Fibroblast of upper back skin (primary cell): ENCODE results near the gene HIVEP3.

ENCODE experiments used
- DNase-seq: peaks from one replicate; pipeline ENCODE4 v3.0.0-alpha.2; 2013

Gene HIVEP3

DNA sequence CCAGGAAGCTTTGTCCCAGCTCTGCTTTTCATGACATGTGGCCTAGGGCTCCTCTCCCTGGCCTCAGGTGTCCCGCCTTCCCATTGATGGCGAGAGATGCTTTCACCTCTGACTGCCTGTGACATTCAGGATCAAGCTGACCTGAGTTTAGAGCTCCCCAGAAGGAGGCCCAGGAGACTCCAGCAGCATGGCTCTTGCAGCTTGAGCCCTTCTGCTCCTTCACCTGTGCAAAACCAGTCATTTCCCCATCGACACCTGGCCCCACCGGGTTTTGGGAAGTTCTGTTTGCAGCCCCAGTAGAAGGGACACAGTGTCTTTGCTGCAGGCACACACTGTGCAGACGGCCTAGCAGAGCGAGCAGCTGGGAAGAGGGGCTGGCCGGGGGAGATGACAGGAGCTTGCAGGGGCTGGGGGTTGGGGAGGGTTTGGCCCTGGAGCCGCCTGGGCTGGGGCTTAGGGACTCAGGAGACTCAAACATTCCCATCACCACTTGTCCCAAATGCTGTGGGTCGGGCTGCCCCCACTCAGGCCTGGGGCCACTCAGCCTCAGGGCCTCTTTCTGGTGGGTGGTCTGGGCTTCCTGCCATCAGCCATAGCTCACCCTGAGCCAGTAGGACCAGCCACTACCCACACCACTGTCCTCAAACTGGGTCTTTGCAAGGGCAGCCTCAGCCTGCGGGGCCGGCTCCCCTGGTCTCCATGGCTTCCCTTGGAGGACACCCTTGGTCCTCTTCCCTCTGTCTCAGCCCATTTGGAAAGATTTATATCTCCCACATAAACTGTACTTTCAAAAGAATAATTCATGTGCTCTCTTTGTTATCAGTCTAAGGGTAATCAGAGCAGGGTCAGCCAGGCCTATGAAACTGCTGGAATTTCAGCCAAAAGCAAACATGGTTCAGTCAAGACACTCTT is 430.4 kb downstream of the HIVEP3 start:
- no peak for DNase-seq

DNA sequence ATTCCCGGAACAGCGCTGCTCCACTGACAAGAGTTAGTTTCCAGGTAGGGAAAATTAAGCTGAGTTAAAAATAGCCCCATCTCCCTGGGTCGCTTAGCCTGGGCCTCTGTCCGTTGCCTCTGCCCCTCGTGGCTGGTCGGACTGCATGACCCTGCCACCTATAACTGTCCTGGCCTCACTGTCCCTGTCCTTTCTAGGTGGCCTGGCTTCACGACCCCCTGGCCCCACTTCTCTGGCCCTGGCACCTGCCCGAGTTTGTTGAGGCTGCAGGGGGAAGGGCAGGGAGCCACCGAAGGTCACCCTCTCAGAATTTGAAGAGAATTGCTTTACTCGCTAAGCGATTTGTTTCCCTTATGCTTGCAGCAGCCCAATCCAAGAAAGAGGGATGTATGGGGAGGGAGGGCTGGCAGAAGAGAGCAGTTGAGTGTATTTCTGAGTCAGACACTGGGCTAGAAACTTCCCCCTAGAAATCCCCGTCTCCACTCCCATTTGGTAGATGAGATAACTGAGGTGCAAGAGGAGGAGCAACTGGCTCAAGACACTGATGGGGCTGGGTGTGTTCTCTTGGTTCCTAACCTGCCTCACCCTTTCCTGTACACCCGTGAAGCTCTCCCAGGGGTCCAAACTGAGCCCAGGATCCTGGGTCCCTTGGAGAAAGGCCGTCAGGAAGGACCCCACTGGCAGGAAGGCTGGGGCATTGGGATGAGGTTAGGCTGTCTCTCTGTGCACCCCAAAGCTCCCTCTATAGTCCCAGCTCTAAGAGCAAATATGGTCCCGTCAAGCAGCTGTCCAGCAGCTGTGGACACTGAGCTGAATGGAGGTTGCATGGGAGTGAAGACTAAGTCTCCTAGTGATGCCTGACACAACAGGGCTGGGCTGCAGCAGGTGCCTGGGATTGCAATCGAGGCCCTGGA is 431.3 kb downstream of the HIVEP3 start:
- DNase-seq, result peak; percentile 56

DNA sequence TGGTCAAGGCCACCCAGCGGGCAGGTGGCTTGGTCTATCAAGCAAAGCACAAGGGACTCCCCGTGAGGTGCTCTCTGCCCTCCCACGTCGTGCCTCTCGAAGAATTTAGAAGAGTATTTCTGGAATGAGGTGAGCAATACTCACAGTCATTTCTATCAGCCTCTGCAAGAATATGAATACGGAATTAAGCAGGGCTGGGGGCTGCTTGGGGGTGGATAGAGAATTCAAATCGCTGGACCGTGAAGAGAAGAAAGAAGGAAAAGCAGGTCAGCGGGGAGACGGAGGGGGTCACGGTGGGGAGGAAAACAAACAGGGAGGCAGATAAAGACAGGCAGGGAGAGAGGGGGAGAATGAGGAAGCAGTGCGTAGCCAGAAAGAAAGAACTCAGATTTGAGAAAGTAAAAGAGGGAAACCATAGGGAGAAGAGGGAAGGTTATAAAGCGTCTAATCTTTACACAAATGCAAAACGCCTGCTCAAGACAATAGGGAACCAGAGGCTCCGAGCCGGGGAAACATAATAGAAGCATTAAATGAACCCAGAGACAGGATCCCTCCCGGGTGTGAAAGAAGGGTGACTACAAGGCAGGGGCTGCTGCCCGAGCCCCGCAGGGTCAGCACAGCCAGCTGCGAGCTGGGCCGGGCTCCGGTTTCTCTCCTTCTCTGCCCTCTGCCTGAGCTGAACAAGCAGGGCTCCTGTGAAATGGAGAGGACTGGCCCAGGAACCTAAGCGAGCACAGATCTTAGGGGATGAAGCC is 432.2 kb downstream of the HIVEP3 start:
- peak; percentile 91 for DNase-seq

DNA sequence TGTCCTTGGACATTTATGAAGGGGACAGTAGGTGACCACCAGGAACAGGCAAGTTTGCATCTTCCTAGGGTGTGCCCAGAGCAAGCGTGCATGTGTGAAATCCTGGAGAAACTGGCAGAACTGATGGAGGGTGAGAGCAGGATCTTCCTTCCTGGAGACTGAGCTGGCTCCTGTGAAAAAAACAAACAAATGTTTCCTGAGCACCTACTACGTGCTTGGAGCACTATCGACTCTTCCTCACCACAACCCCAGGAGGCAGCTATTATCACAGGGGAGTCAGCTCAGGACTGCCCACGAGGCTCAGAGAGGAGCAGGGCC is 432.7 kb downstream of the HIVEP3 start:
- DNase-seq, result no peak

DNA sequence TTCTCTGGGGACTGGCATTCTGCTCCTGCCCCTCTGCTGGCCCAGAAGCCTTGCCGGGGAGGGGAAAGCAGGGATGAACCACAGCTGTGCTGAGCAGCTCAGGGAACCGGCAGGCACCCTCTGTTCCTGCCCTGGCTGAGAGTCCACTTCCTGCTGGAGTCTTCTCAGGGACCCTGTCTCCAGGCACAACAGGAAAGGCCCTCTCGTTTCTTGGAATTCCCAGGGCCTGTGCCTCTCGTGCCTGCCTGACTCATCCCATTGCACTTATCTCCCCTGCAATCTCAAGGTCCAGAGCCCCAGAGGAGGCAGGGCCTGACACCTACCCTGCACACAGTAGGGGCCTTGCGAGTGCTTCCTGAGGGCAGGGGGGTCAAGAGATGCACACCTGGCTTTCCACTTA is 433.1 kb downstream of the HIVEP3 start:
- peak; percentile 79 for DNase-seq

DNA sequence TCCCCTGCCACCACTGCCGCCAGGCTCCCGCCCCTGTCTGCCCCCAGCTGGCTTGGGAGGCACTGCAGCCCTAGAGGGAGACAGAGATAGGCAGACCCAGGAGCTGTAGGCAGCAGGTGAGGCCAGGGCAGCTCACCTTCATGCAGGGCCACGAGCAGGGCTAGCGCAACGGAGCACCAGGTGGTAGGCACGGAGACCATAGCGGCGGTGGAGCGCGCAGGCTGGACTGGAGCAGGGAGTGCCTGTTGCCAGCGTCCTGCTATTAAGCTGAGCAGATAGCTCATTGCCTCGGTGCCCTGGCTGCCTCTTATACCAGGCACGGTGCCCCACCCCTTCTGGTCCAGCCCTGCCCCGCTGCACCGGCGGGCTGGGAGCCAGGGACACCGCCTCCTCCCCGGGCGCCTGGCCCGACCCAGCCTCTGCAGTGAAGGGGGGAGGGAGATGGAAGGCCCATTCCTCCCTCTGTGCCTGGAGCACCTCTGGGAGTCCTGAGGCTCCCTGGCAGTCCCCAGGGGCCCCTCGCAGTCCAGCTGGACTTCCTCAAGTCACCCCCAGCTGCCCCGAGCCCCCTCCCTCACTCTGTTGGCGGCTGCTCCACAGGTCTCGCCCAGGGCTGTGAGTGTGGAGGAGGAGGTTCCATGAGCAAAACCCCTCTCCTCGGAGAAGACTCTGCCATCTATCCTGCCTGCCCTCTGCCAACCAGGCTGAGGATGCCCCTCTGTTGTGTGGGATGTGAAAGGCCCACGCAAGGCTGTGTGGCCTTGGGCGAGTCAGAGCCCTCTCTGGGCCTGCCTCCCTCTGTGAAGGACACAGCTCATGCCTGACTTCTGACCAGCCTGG is 434.1 kb downstream of the HIVEP3 start, which contains the start of gene EDN2:
TSS of gene EDN2 (minus strand) at position 282 of the 840 bp plus-strand sequence. CDS start at position 200, 82 bp downstream.
- no peak for DNase-seq

DNA sequence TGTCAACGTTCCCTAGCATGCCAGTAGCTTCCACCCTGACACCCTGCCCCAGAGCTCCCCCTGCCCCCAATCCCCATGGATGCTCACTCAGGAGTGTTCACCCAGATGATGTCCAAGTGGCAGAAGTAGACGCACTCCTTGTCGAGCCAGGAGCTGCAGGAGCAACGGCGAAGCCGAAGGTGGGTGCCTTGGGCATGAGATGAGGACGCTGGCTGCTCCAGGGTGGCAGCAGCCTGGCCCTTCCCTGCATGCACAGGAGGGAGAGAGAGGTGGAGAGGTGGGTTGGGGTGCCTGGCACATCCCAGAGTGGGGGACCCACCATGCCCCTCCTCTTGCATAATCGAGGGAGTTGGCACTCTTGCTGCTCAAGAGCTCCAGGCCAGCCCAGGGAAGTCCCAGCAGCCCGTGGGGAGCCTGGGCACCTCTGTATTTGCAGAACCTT is 434.7 kb downstream of the HIVEP3 start:
- no peak for DNase-seq

DNA sequence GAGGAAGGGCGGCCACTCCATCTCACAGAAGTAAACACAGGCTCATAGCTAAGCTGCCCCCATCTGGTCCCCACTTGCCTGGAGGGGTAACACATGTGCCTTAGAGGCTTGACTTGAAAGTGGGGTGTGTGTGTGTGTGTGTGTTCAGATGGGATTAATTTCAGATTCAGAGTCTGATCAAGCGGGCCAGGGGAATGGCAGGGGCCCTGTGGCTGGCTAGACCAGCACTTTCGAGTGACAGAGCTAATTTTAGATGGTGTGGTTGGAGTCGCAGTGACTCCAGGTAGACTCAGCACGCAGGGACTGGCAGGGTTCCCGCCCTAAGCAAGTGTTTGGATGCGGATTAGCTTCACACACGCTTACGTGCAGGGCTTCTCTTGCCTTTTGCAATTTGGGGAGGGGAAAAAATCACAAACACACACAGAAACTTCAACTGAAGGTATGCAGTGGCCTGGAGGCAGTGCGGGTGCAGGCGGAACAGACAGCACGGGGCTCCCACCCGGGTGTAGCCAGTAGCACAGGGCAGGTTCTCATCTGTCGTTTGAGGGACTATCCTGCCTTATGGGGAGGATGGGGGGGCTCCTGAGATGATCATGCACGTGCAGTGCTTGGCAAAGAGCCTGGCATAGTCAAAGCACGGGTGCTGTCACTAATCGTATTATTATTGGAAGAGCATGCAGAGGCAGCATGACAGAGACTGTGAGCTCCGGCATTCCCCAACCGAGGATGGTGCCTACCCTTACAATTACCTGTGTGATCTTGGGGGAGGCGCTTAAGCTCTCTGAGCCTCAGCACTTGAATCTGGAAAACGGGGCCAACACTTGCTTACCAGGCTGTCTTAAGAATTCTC is 435.5 kb downstream of the HIVEP3 start:
- DNase-seq, result no peak

DNA sequence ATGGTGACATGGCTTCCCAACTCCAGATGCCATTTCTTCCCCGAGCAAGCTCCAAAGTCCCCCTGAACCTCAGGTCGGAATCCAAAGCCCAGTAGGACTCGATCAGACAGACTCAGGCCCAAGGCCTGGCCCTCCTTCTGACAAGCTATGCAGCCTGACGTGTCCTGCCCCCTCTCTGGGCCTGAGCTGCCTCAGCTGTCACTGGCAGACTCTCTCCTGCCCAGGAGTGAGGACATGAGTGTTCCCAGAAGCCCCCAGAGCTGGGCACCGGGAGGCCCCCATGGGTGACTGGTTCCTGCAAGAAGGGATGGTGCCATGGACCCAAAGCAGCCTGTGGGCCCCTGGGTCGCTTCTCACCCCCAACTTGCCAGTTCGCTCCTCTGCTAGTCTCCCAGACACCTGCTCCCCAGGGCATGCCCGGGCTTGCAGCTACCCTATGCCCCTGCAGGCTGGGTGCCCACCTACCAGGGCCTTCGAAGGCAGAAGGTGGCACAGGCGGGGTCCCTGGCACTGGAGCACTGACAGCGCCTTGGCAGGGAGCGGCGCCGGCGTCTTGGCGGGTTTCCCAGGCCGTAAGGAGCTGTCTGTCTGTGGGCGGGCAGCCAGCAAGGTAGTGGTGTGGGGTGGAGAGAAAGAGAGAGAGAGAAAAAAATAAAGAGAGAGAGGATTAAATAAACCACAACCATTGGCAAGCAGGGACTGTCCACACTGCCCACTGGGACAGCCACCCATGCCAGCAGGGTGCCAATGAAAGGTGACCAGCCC is 436.5 kb downstream of the HIVEP3 start:
- DNase-seq, result no peak

DNA sequence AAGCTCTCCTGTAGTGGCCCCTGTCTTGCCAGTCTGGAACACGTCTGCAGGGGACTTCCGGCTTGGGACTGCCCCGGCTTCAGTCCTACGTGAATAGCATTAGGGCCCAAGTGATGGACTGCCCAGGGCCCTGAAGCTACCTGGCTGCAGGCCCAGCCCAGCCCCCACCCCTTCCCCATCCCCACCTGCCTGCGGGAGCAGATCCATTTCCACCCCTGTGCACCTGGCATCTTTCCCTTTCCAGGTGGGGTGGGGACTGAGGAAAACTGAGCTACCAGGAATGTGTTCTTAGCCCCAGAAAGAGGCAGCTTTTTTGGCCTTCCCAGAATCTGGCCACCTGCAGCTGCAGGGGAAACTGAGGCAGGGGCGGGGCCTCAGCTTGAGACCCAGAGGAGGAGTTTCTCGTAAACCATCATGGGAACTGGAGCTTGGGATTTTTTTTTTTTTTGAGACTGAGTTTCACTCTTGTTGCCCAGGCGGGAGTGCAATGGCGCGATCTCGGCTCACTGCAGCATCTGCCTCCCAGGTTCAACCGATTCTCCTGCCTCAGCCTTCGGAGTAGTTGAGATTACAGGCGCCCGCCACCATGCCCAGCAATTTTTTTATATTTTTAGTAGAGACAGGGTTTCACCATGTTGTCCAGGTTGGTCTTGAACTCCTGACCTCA is 437.5 kb downstream of the HIVEP3 start:
- no peak for DNase-seq

DNA sequence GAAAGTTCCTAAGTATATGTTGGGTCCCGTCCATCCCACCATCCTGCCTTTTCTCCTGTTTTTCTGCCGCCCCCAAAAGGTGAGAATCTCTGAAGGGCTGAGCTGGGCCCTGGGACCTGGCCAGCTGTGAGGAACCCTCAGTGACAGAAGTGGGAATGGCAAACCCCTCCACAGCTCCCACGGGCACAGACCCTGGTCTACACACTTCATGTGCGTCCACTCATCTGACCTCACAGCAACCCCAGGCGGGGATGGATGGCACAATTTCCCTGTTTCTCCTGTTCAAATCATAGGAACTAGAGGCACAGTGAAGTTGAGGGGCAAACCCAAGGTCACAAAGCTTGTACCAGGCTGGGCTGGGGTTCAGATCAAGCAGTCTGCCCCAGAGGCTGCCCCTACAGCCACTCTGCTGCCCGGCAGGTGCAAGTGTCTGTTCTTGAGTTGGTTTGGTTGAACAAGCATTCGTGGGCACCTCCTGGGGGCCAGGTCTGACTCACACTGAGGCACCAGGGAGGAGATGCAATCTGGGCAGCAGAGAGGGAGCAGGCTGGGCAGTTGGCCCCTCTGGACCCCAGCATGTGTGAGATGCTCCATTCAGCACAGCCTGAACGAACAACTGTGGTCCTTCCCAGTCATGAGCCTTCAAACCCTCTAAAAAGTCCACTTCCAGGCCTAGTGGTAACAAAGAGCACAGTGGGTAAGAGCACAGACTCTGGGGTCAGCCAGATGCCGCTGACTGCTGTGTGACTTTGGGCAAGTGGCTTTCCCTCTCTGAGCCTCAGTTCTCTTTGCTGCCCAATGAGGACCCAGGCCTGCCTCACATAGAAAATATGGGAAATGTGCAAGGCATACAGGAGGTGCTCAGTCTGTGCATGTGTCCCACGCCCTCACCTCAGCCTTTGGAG is 438.3 kb downstream of the HIVEP3 start:
- DNase-seq, result no peak

DNA sequence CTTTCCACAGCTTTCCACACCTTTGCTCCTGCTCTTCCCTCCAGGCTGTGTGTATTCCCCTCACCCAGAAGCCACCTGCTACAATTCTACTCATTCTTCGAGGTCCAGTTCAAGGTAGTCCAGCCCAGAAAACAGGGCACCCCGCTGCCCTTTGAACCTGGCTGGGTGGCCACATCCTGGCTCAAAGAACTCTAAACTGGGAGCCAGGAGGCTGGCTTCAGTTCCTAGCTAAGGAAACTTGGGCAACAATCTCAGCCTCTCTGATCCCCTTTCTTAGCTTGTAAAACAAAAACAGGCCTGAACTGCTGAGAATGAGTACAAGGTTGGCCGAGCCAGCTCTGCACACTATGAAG is 438.9 kb downstream of the HIVEP3 start:
- DNase-seq, result no peak

DNA sequence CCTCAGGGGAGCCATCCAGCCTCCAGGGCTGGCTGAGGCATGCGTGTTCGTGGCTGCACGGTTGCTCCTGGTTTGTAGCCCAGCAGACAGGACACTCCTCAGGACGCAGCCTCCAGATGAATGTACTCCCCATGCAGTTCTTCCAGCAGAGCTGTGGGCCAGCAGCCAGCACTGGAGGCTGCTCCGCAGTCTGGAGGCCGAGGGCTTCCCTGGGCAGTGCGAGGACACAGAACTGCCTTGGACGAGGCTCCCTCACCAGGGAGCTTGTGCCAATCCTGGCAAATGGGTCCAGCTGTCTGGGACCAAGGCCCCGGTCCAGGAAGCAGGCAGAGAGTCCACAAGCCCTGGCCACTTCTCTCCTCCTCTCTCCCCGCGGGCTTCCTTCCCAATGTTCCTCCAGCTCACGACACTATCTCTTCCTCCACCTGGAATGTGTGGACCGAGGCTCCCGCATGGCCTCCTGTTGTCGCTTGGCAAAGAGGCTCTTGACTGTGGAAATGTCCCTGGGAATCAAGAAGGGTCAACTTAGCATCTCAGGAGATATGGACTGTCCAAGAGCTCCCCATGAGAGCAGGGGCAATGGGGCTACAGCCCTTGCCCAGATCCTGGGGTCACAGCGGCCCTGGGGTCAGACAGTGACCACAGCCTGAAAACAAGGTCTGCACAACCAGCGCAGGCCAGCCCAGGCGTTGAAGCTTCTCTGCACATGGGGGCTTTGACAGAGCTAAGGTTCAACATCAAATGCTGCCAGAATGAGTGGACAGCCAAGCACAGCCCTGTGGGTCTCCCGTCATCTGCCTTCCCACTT is 439.5 kb downstream of the HIVEP3 start:
- DNase-seq, result peak; percentile 66

DNA sequence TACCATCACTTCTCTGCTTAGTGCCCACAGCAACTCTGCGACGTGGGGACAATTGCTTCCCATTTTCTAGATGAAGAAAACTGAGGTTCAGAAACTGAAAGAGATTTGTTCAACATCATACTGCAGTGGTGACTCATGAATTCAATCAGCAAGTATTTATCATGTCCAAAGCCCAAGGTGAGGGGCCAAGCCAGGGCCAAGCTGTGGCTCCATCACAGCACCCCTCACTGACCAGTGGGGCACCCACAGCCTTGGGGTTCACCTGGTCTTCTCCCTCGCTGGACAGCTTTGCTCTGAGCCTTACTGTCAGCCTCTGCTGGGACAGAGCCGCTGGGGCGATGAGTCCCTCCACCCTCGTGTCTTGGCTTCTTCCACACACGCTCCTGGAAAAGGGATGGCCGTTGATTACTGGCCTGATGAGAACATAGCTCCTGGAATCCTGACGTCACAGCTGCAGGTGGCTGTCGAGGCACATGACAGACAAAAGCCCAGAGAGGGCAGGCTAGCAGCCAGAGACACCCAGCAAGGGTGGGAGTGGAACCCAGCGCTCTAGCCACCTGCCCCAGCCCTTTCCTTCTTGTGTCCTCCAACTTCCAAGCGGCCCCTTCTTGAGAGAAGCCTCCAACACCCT is 440.5 kb downstream of the HIVEP3 start:
- DNase-seq, result no peak

DNA sequence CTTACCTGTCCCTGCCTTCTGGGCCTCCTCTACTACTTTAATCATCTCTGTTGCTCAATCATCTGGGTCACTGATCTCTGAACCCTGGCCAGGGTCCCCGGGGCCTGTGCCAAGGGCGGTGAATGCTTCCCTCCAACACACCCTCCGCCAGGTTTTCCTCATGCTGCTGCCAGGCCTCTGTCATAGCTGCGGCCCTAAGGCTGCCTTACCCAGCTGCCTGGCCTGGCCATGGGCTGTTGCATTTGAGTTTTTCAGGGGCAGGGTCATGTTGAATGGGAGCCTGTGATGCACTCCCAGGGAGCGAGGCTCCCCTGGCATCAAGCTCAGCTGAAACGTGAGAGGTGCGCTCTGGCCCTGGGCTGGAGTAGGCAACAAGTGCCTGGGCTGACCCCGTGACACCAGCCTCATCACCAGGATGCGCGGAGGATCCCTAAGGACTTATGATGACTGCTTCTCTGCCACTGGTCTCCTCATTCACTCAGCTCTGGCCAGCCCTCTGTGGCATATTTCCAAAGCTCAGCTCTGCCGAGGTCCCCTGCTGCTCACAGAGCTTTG is 441.8 kb downstream of the HIVEP3 start:
- DNase-seq, result no peak

DNA sequence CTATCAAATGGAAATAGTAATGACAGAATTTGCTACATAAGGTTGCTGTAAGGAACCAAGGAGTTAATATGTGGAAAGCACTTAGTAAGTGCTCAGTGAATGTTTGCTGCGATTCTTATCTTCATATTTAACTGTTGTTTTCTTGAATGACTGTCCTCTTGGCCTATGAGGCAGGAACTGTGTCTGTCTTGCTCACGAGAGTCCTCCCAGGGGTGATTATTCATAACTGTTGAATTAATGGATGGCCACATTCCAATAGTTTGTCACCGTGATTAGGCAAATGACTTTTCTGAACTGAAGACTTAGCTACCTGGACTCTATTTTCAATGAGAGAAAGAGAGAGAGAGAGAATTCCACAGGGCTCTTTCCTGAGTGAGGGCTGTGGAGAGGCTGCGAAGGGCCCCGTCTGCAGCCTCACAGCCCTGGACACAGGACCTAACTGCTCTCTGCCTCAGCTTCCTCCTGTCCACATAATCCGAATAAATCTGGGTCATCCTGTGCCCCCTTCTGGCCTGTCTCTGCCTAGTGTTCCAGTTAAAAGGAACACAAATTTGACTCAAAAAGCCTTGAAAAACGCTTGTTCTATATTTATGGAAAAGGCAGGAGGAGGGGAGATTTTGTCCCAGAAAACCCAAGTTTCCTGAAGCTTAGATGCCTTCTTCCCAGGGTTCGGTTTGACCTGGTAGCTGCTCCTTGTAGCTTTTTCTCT is 442.7 kb downstream of the HIVEP3 start:
- no peak for DNase-seq
